ENCODE results near the gene CLASP2.
"Not testable (repeated sequence)": the region's sequence is repeated elsewhere in the genome, so short reads cannot be mapped to it uniquely, and the experiment has no call there.

CLASP2 gene

GRCh38 chr3:33659856-33660434 lies 58.1 kb downstream of the CLASP2 start:
- Mint-ChIP-seq H3K9me3 (no peaks in the 10 kb centered on the region), H3K27ac (no peak overlapping the region), H3K27me3 (no peaks in the 10 kb centered on the region), H3K4me3 (no peak overlapping the region), H3K4me1 (ENCODE audit: low read depth) (peaks cover 29% of the 10 kb centered on the region), H3K36me3 (ENCODE audit: low read depth) (peaks cover 5% of the 10 kb centered on the region)

GRCh38 chr3:33658991-33659848 lies 58.8 kb downstream of the CLASP2 start:
- Mint-ChIP-seq H3K27ac (no peak overlapping the region), H3K27me3 (no peaks in the 10 kb centered on the region), H3K9me3 (no peaks in the 10 kb centered on the region), H3K4me1 (ENCODE audit: low read depth) (peaks cover 31% of the 10 kb centered on the region), H3K4me3 (peak overlapping the region; percentile 44), H3K36me3 (ENCODE audit: low read depth) (peaks cover 5% of the 10 kb centered on the region)

DNA sequence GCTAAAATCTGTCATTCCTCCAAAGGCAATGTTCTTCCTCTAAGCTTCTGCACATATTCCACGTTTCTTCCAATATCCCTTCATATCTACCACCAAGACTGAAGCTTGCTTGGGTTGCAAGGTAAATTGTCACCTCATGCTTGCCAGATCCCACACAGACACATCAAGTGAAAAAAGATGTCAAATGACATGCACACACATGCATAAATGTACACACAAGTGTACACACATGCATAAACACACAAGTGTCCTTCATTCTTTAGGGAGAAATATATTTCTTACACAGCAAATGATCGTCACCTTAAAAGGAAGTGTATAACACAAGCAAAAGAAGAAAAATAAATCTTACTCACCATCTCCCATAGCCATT lies 59.4 kb downstream of the CLASP2 start:
- H3K36me3 Mint-ChIP-seq (ENCODE audit: low read depth) = peaks cover 5% of the 10 kb centered on the region
- no peaks in the 10 kb centered on the region for H3K9me3 Mint-ChIP-seq
- H3K4me3 Mint-ChIP-seq = peak overlapping the region; percentile 44
- H3K4me1 Mint-ChIP-seq (ENCODE audit: low read depth) = peaks cover 35% of the 10 kb centered on the region
- H3K27ac Mint-ChIP-seq = no peak overlapping the region
- H3K27me3 Mint-ChIP-seq = no peaks in the 10 kb centered on the region

DNA sequence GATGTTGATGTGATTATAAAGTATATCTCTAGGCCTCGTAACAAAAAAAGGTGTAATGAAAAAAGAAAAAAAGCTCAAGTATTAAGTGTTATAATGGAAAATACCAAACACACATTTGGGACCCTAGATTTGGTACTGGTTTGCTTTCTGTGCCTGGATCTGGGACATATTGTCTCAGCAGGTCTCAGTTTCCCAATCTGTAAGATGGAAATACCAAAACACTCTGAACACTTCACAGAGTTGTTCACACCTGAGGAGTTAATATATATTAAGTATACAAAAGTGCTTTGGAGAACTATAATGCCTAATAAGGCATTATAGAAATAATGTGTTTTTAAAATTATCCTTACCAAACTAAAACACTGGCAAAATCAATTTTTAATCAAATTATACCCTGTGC lies 60.0 kb downstream of the CLASP2 start:
- peaks cover 35% of the 10 kb centered on the region for H3K4me1 Mint-ChIP-seq (ENCODE audit: low read depth)
- no peaks in the 10 kb centered on the region for H3K9me3 Mint-ChIP-seq
- H3K27me3 Mint-ChIP-seq = no peaks in the 10 kb centered on the region
- no peak overlapping the region for H3K4me3 Mint-ChIP-seq
- H3K27ac Mint-ChIP-seq = no peak overlapping the region
- H3K36me3 Mint-ChIP-seq (ENCODE audit: low read depth) = peaks cover 4% of the 10 kb centered on the region

DNA sequence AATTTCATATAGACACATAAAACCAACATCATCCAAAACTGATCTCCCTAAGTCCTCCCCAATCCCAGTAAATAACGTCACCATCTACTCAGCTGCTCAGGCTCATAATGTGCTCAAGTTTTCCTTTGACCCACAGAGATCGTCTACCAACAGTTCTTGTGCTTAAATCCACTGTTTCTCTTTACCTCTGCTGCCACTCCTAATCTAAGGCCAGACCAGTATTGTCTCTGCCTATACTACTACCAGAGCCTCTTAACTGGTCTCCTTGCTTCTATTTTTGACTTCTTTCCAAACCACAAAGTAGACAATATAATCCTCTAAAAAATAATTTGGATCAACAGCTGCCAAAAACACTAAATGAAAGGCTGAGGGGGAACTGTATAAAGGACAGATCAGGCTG lies 65.3 kb downstream of the CLASP2 start:
- no peak overlapping the region for H3K4me3 Mint-ChIP-seq
- no peak overlapping the region for H3K27ac Mint-ChIP-seq
- no peaks in the 10 kb centered on the region for H3K36me3 Mint-ChIP-seq (ENCODE audit: low read depth)
- no peaks in the 10 kb centered on the region for H3K9me3 Mint-ChIP-seq
- peaks cover 10% of the 10 kb centered on the region for H3K4me1 Mint-ChIP-seq (ENCODE audit: low read depth)
- H3K27me3 Mint-ChIP-seq = no peaks in the 10 kb centered on the region

DNA sequence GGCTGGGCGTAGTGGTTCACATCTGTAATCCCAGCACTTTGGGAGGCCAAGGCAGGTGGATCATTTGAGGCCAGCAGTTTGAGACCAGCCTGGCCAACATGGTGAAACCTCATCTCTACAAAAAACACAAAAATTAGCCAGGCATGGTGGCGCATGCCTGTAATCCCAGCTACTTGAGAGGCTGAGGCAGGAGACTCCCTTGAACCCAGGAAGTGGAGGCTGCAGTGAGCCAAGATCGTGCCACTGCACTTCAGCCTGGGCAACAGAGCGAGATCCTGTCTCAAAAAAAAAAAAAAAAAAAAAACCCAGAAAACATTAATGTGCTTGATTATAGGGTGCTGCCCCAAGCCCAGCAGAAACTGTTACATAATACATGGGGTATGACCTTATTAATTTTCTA lies 67.0 kb downstream of the CLASP2 start:
- H3K27ac Mint-ChIP-seq; H3K4me3 Mint-ChIP-seq; H3K9me3 Mint-ChIP-seq; H3K36me3 Mint-ChIP-seq (ENCODE audit: low read depth); H3K4me1 Mint-ChIP-seq (ENCODE audit: low read depth); H3K27me3 Mint-ChIP-seq: not testable (repeated sequence)

DNA sequence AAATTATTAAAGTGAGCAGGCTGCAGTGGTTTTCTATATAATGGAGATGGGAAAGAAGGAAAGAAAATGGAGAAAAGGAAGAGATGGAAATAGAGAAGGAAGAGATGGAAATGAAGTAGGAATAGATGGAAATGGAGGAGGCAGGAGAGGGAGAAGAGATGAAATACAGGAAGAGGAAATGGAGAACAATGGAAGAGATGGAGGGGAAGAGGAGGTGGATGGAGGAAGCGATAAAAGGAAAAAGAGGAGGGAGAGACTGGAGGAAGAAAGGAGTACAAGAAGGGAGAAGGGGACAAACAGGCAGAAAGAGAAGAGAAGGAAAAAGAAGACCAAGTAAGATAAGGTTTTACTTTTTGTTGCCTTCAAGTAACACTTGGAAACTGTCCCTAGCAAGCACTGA lies 67.6 kb downstream of the CLASP2 start:
- no peaks in the 10 kb centered on the region for H3K9me3 Mint-ChIP-seq
- H3K4me1 Mint-ChIP-seq (ENCODE audit: low read depth) = peaks cover 13% of the 10 kb centered on the region
- H3K27me3 Mint-ChIP-seq = no peaks in the 10 kb centered on the region
- no peak overlapping the region for H3K27ac Mint-ChIP-seq
- no peaks in the 10 kb centered on the region for H3K36me3 Mint-ChIP-seq (ENCODE audit: low read depth)
- no peak overlapping the region for H3K4me3 Mint-ChIP-seq

- Mint-ChIP-seq H3K27ac (no peak overlapping the region), H3K4me3 (no peak overlapping the region), H3K4me1 (ENCODE audit: low read depth) (peaks cover 11% of the 10 kb centered on the region), H3K9me3 (no peaks in the 10 kb centered on the region), H3K36me3 (ENCODE audit: low read depth) (no peaks in the 10 kb centered on the region), H3K27me3 (no peaks in the 10 kb centered on the region)
These were observed 69.3 kb downstream of the CLASP2 start for GRCh38 chr3:33648793-33649192.

DNA sequence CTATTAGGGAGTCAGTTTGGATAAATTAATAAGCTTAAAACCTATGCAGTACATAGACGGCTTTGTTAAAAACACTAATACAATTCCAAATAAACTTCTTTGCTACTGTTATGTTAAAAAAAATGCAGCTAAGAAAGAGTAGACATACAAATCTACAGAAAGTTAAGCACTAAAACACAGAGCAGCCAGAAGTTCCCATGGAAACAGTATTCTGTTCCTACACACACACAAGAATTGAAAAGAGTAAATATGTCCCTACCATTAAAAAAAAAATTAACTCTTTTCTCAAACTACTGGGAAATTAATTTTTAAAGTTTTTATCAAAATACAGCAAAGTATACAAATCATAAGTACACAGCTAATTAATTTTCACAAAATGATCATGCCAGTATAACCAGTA lies 71.6 kb downstream of the CLASP2 start:
- H3K4me3 Mint-ChIP-seq = no peak overlapping the region
- no peaks in the 10 kb centered on the region for H3K27me3 Mint-ChIP-seq
- peaks cover 4% of the 10 kb centered on the region for H3K36me3 Mint-ChIP-seq (ENCODE audit: low read depth)
- no peaks in the 10 kb centered on the region for H3K9me3 Mint-ChIP-seq
- no peak overlapping the region for H3K27ac Mint-ChIP-seq
- peaks cover 15% of the 10 kb centered on the region for H3K4me1 Mint-ChIP-seq (ENCODE audit: low read depth)

DNA sequence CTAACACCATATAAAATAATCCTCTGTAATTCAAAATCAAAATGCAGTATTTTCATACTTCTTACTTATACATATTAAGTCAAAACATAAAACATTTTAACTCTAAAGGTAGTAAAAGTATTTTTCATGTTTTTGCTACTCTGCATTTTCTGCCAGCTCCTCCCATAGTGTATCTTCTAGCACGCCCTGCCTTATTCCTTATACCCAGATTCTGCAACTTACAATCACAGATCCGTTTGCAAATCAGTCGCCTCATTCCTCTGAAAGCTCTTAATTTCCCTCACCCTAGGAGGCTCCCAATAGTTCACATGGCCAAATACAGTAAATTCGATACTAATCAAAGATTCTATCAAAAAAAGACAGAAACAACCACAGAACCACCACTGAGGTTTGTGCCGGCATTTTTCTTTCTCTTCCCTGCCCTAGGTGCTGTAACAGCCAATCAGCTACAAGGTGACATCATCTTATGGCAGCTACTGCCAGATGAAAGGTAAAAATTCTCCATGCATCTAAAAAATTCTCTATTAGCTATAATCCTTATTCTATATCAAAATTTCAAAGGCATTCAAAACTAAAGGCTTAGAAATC lies 72.9 kb downstream of the CLASP2 start:
- Mint-ChIP-seq H3K27ac (peak overlapping the region; percentile 7), H3K27me3 (no peaks in the 10 kb centered on the region), H3K9me3 (no peaks in the 10 kb centered on the region), H3K4me1 (ENCODE audit: low read depth) (peaks cover 15% of the 10 kb centered on the region), H3K4me3 (peak overlapping the region; percentile 50), H3K36me3 (ENCODE audit: low read depth) (peaks cover 4% of the 10 kb centered on the region)

- Mint-ChIP-seq H3K27me3 (no peaks in the 10 kb centered on the region), H3K4me1 (ENCODE audit: low read depth) (peaks cover 15% of the 10 kb centered on the region), H3K36me3 (ENCODE audit: low read depth) (peaks cover 4% of the 10 kb centered on the region), H3K27ac (no peak overlapping the region), H3K4me3 (no peak overlapping the region), H3K9me3 (no peaks in the 10 kb centered on the region)
These were observed 73.5 kb downstream of the CLASP2 start for GRCh38 chr3:33644582-33644981.

GRCh38 chr3:33642806-33643205 lies 75.2 kb downstream of the CLASP2 start:
- Mint-ChIP-seq H3K9me3 (no peaks in the 10 kb centered on the region), H3K27ac (peak overlapping the region; percentile 11), H3K4me3 (no peak overlapping the region), H3K4me1 (ENCODE audit: low read depth) (peaks cover 15% of the 10 kb centered on the region), H3K36me3 (ENCODE audit: low read depth) (peaks cover 4% of the 10 kb centered on the region), H3K27me3 (no peaks in the 10 kb centered on the region)

DNA sequence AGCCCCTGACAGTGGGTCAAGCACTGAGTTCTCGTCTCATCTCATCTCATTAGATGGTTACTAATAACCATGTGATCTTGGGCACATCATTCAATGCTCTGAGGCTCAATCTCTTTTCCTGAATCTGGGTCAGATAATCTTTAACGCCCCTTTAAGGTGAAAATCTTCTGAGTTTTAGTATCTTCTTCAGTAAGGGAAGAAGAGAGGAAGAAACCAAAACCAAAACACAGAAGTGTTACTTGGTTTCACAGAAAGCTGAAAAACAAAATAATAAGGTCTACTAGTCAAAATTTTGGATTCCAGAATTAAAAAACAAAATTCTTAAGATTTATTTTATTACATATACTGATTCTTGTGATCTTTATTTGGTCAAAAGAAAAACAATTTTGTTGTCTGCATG lies 78.2 kb downstream of the CLASP2 start:
- Mint-ChIP-seq H3K4me3 (no peak overlapping the region), H3K27ac (no peak overlapping the region), H3K4me1 (ENCODE audit: low read depth) (peaks cover 4% of the 10 kb centered on the region)

GRCh38 chr3:33637482-33637881 lies 80.6 kb downstream of the CLASP2 start:
- H3K27ac Mint-ChIP-seq = no peak overlapping the region
- H3K4me3 Mint-ChIP-seq = no peak overlapping the region
- H3K9me3 Mint-ChIP-seq = no peaks in the 10 kb centered on the region
- H3K36me3 Mint-ChIP-seq (ENCODE audit: low read depth) = peaks cover under 1% of the 10 kb centered on the region
- H3K27me3 Mint-ChIP-seq = no peaks in the 10 kb centered on the region
- peaks cover under 1% of the 10 kb centered on the region for H3K4me1 Mint-ChIP-seq (ENCODE audit: low read depth)

More for the DNA sequence above, 78.2 kb downstream of the CLASP2 start:
- no peaks in the 10 kb centered on the region for H3K27me3 Mint-ChIP-seq
- no peaks in the 10 kb centered on the region for H3K9me3 Mint-ChIP-seq
- H3K36me3 Mint-ChIP-seq (ENCODE audit: low read depth) = peaks cover 4% of the 10 kb centered on the region

- Mint-ChIP-seq H3K36me3 (ENCODE audit: low read depth) (no peaks in the 10 kb centered on the region), H3K4me3 (no peak overlapping the region), H3K9me3 (no peaks in the 10 kb centered on the region), H3K27me3 (no peaks in the 10 kb centered on the region), H3K4me1 (ENCODE audit: low read depth) (no peaks in the 10 kb centered on the region), H3K27ac (no peak overlapping the region)
These were observed 81.8 kb downstream of the CLASP2 start for GRCh38 chr3:33636125-33636850.
